Lower lobe of right lung (tissue), 2 donors: ENCODE results near the gene DSPP. TPM values are rescaled to one million over a fixed set of nuclear protein-coding genes. Genes with fewer than 3 reads are reported as not detected.
A peak's percentile ranks its signal among the peaks of the same experiment; 100 is the strongest.

Experiments
- ATAC-seq, 2 donors: fragments of 200-7000 bp; cut with Tn5 transposase; one replicate each; pipeline ENCODE4 v1.9.1; 2020 to 2022; ENCODE audit warnings: mild to moderate bottlenecking in 2 of 2, moderate library complexity in 2 of 2
- DNase-seq: peaks from one replicate; pipeline ENCODE4 v3.0.0-alpha.2; 2020
- H3K27ac ChIP-seq: fragments of 200-600 bp; one replicate; pipeline ENCODE4 v1.8.0; 2022
- H3K27me3 ChIP-seq: fragments of 200-600 bp; one replicate; pipeline ENCODE4 v1.8.0; 2022; ENCODE audit warnings: low read depth
- H3K36me3 ChIP-seq: fragments of 200-600 bp; one replicate; pipeline ENCODE4 v1.8.0; 2022; ENCODE audit warnings: mild to moderate bottlenecking
- H3K4me1 ChIP-seq: fragments of 200-600 bp; one replicate; pipeline ENCODE4 v1.8.0; 2022
- H3K4me3 ChIP-seq: fragments of 200-600 bp; one replicate; pipeline ENCODE4 v1.8.0; 2022; ENCODE audit warnings: mild to moderate bottlenecking
- H3K9me3 ChIP-seq: fragments of 200-600 bp; one replicate; pipeline ENCODE4 v1.8.0; 2022
- CTCF ChIP-seq: fragments of 200-600 bp; IDR thresholded peaks from one replicate; pipeline ENCODE4 v1.8.0; 2022; ENCODE audit warnings: antibody characterized with exemption, mild to moderate bottlenecking
- intact Hi-C: fragments of 100-400 bp; cut with DNase I; formaldehyde crosslinking; loops from one replicate; pipeline ENCODE4 v1.11.0; 2022
- total RNA-seq: library from RNA; stranded (reverse); fragmentation: NEBNext Ultra II Directional; extraction: Animal tissue kit (Norgen Biotek cat#: 25700); gene quantifications from one replicate; pipeline ENCODE4 v1.2.1, GENCODE V29; 2021
- donor health status: DM: no; HTN: yes; CAD: no; lungs with severe emphysema.

Gene DSPP
- total RNA-seq, 1 donor from 2014 or later, result not detected

- no peaks in the 10 kb centered on the region for H3K36me3 ChIP-seq
- no peak for TF ChIP-seq CTCF
- ATAC-seq (peak in 1 of 2 donors; percentile 72), DNase-seq (no peak)
- H3K4me3 ChIP-seq, result no peak overlapping the region
- no peaks in the 10 kb centered on the region for H3K9me3 ChIP-seq
- H3K27me3 ChIP-seq, result no peaks in the 10 kb centered on the region
- no peak overlapping the region for H3K27ac ChIP-seq
- H3K4me1 ChIP-seq, result peaks cover 6% of the 10 kb centered on the region
- intact Hi-C loops, result no loop called here
Measured at GRCh38 chr4:87659247-87659931, 51.1 kb downstream of the DSPP start.

GRCh38 chr4:87662871-87663270 lies 54.5 kb downstream of the DSPP start:
- H3K4me1 ChIP-seq, result peaks cover 6% of the 10 kb centered on the region
- intact Hi-C loops, result no loop called here
- no peaks in the 10 kb centered on the region for H3K36me3 ChIP-seq
- no peaks in the 10 kb centered on the region for H3K9me3 ChIP-seq
- DNase-seq (no peak), ATAC-seq (no peak)
- TF ChIP-seq CTCF, result no peak
- no peaks in the 10 kb centered on the region for H3K27me3 ChIP-seq
- no peak overlapping the region for H3K27ac ChIP-seq
- H3K4me3 ChIP-seq, result no peak overlapping the region

Other genes starting within 250 kb of the DSPP start
- gene HSD17B11, start 217.3 kb upstream of the DSPP start, total RNA-seq, result 140 TPM
- 45.3 TPM for gene NUDT9, start 186.0 kb upstream of the DSPP start, total RNA-seq
- gene SPARCL1, start 79.2 kb upstream of the DSPP start, total RNA-seq, result 299 TPM
- not detected for gene DMP1, start 41.8 kb downstream of the DSPP start, total RNA-seq
- not detected for gene IBSP, start 191.0 kb downstream of the DSPP start, total RNA-seq
- not detected for gene MEPE, start 224.4 kb downstream of the DSPP start, total RNA-seq